ENCODE data around the gene SORCS2. TPM values are rescaled to one million over a fixed set of nuclear protein-coding genes. Genes with fewer than 3 reads are reported as not detected.

The SORCS2 gene
- total and polyA plus RNA-seq, 2 of the 8 experiments (the other 6 are each of a cell fraction or from before 2014, with no cell fraction given): 0.36 to 1.8 TPM

GRCh38 chr4:7662507-7662846 lies 470.1 kb downstream of the SORCS2 start:
- no peak overlapping the region for H2AK5ac ChIP-seq (ENCODE audit: low read depth, low read length)
- H4K8ac ChIP-seq (ENCODE audit: extremely low read depth, insufficient read depth, low read length): no peak overlapping the region
- H3K23ac ChIP-seq (ENCODE audit: insufficient read length): no peak overlapping the region
- H3K4ac ChIP-seq (replicated peaks; ENCODE audit: insufficient read length, low read depth, low read length): no peak overlapping the region
- H4K91ac ChIP-seq (replicated peaks; ENCODE audit: insufficient read length, low read length): no peak overlapping the region
- H2BK15ac ChIP-seq (ENCODE audit: low read length): peak overlapping the region; percentile 1; the same call in 1 of the 2 replicates
- H3K4me3 ChIP-seq (ENCODE audit: extremely low read depth in 1 of 4, insufficient read depth in 2 of 4, low read depth in 3 of 4, low read length in 4 of 4): no peak overlapping the region
- no peak overlapping the region for H2BK120ac ChIP-seq (replicated peaks; ENCODE audit: low read depth, low read length)
- H3K9ac ChIP-seq (replicated peaks in 1 of 4; ENCODE audit: extremely low read depth in 1 of 4, low read depth in 3 of 4, low read length in 3 of 4): no peak overlapping the region
- H3K23me2 ChIP-seq (ENCODE audit: low read depth, low read length): peaks cover 9% of the 10 kb centered on the region; the same call in 1 of the 2 replicates
- no peaks in the 10 kb centered on the region for H3K36me3 ChIP-seq (ENCODE audit: control insufficient read depth in 2 of 4, insufficient read depth in 4 of 4, low read length in 3 of 4)
- DNase-seq (ENCODE audit: low read depth in 1 of 2, low spot score in 2 of 2) (no peak), FAIRE-seq (no peak)
- no peaks in the 10 kb centered on the region for H3K9me3 ChIP-seq (ENCODE audit: insufficient read depth in 2 of 2, low read depth in 1 of 2, low read length in 1 of 2)
- peaks cover 0 to 6% (median 3%) of the 10 kb centered on the region in 4 experiments; a peak in 4 of 7 replicates for H3K4me1 ChIP-seq (replicated peaks in 1 of 4; ENCODE audit: control insufficient read depth in 3 of 4, insufficient read depth in 4 of 4, low read length in 3 of 4)
- H3K18ac ChIP-seq (ENCODE audit: extremely low read depth, low read length): no peak overlapping the region
- no peaks in the 10 kb centered on the region for H4K20me1 ChIP-seq (replicated peaks in 1 of 2; ENCODE audit: control insufficient read depth in 1 of 2, insufficient read depth in 2 of 2, low read length in 2 of 2)
- no peaks in the 10 kb centered on the region for H3K79me1 ChIP-seq (ENCODE audit: low read depth, low read length)
- H3K79me2 ChIP-seq (ENCODE audit: control insufficient read depth in 1 of 2, insufficient read depth in 2 of 2, low read length in 2 of 2): no peaks in the 10 kb centered on the region
- H2AFZ ChIP-seq (ENCODE audit: low read length): no peak overlapping the region
- no peak overlapping the region for H3K27ac ChIP-seq (ENCODE audit: low read depth, low read length)
- H4K5ac ChIP-seq (ENCODE audit: insufficient read length, low read depth, low read length): no peak overlapping the region
- no peak overlapping the region for H3K56ac ChIP-seq (replicated peaks; ENCODE audit: insufficient read length, low read depth, low read length)
- WGBS, 2 experiments (ENCODE audit: extremely low coverage in 1 of 2, insufficient coverage in 1 of 2, insufficient read length in 1 of 2, insufficient replicate concordance in 2 of 2, low coverage in 1 of 2, low lambda C conversion rate in 2 of 2, missing lambda C conversion rate in 1 of 2): 89% methylated on average over 3 of the region's 3 CpGs; no CpG with 5 or more reads in 1 of the 2 experiments
- H3K14ac ChIP-seq (ENCODE audit: insufficient read length): no peak overlapping the region
- no peak overlapping the region for H2BK12ac ChIP-seq (ENCODE audit: low read depth, low read length)
- no peak overlapping the region for H3K4me2 ChIP-seq (ENCODE audit: insufficient read depth in 1 of 2, low read depth in 2 of 2, low read length in 2 of 2)
- no peaks in the 10 kb centered on the region for H3K27me3 ChIP-seq (replicated peaks in 1 of 4; ENCODE audit: control insufficient read depth in 3 of 4, extremely low read depth in 1 of 4, insufficient read depth in 3 of 4, low read length in 3 of 4)
- H2BK20ac ChIP-seq (ENCODE audit: low read length): no peak overlapping the region
- H2BK5ac ChIP-seq (ENCODE audit: low read depth, low read length): no peak overlapping the region
- CTCF ChIA-PET (ENCODE audit: partially characterized antibody): interaction anchor here (1.5 to 3.9 kb wide), 3 partner anchors 10 to 327 kb away, joined by 4 to 12 read pairs (median 8); no protein-coding TSS in a partner anchor
- POLR2A ChIA-PET (ENCODE audit: partially characterized antibody): no interaction called here
- TF ChIP-seq EZH2 (IDR thresholded peaks at IDR 0.05; ENCODE audit: low read depth, low read length, severe bottlenecking): no peak
- no peak for TF ChIP-seq MAFK (IDR thresholded peaks at IDR 0.05; ENCODE audit: low read depth, low read length)
- TF ChIP-seq JUND (IDR thresholded peaks at IDR 0.05; ENCODE audit: low read length): no peak
- TF ChIP-seq ZNF274 (IDR thresholded peaks at IDR 0.05; ENCODE audit: borderline replicate concordance, extremely low read depth, low read length): no peak
- no peak for TF ChIP-seq SIRT6 (IDR thresholded peaks at IDR 0.05; ENCODE audit: low read length)
- TF ChIP-seq SIX5 (IDR thresholded peaks at IDR 0.05; ENCODE audit: low read depth, low read length): no peak
- no peak for TF ChIP-seq CHD2 (IDR thresholded peaks at IDR 0.05; ENCODE audit: low read length)
- no peak for TF ChIP-seq EP300 (IDR thresholded peaks at IDR 0.05; ENCODE audit: borderline replicate concordance in 1 of 2, low read depth in 2 of 2, low read length in 2 of 2)
- TF ChIP-seq RFX5 (IDR thresholded peaks at IDR 0.05; ENCODE audit: borderline replicate concordance, low read depth, low read length): no peak
- no peak for TF ChIP-seq SRF (IDR thresholded peaks at IDR 0.05; ENCODE audit: low read depth, low read length)
- no peak for TF ChIP-seq POU5F1 (IDR thresholded peaks at IDR 0.05; ENCODE audit: low read depth, low read length)
- TF ChIP-seq SP2 (IDR thresholded peaks at IDR 0.05; ENCODE audit: low read length): no peak
- no peak for TF ChIP-seq ATF3 (IDR thresholded peaks at IDR 0.05; ENCODE audit: insufficient read depth, low read depth, low read length)
- no peak for TF ChIP-seq USF2 (IDR thresholded peaks at IDR 0.05; ENCODE audit: low read length)
